NCI-H526 (cell line): ENCODE data around the gene KIF3C.
"Not testable (repeated sequence)": the region's sequence is repeated elsewhere in the genome, so short reads cannot be mapped to it uniquely, and the experiment has no call there.

Source experiments
- DNase-seq, 2 experiments: peaks; one replicate each; lab custom pipeline; 2025; lab: John Stamatoyannopoulos, UW

The KIF3C gene

GRCh38 chr2:25982273-25982967 lies at the start of gene KIF3C:
KIF3C (minus strand) TSS chr2:25982497; CDS start chr2:25981917, 580 bp downstream.
- peak; percentile 63 to 92 for DNase-seq

- DNase-seq = not testable (repeated sequence)
Measured at GRCh38 chr2:26028083-26028482, 45.8 kb upstream of the KIF3C start.

DNA sequence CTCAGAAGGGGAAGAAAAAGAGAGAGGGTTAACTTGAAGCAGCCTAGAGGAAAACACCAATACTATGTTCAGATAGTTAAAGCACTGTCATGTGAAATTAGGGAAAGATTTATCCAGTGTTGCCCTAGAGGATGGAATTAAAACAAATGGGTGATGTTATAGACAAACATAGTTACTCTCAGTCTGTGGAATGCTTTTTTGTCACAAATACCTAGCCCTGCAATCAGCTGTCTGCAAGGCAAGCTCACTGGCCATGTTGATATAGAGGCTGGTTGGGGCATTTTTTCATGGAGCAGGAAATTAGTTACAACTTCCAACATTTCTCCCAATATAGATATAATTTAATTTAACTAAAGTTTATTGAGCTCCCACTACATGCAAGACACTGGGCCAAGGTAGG lies 43.2 kb upstream of the KIF3C start:
- no peak for DNase-seq

DNA sequence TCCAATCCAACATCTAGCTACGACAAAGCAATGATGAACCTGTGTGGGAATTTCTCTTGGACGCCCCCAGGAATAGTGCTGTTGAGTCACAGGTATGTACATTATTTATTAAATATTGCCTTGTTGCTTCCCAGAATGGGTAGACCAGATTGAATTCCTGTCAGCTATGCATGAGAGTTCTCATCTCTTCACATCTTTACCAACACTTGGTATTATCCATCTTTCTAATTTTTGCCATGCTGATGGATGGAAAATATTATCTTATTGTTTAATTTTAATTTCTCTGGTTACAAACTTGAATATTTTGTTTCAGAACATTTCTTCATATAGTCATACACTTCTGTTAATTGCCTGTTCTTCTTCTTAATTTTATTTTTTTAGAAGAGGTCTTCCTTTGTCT lies 42.0 kb upstream of the KIF3C start:
- no peak for DNase-seq

DNA sequence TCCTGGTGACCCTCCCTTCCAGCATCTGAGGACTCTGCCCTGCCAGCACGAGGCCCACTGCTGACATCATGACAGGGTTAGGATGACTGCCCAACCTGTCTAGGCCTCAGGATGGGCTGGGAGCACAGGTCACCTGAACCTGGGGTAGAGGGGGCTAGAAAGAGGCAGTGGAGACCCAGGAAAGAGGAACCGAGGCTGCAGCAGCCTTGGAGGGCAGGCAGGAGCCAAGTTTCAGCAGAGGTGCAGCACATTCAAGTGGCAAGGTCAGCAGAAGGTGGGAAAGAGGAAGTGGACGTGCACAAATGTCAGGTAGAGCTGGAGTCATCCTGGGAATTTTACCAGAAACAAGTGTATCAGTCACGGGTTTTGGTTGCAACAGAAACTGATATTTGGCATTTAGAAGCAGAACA lies 37.9 kb upstream of the KIF3C start:
- DNase-seq = no peak

GRCh38 chr2:26018184-26019055 lies 36.1 kb upstream of the KIF3C start:
- no peak for DNase-seq

GRCh38 chr2:26017464-26018183 lies 35.3 kb upstream of the KIF3C start:
- no peak for DNase-seq

DNA sequence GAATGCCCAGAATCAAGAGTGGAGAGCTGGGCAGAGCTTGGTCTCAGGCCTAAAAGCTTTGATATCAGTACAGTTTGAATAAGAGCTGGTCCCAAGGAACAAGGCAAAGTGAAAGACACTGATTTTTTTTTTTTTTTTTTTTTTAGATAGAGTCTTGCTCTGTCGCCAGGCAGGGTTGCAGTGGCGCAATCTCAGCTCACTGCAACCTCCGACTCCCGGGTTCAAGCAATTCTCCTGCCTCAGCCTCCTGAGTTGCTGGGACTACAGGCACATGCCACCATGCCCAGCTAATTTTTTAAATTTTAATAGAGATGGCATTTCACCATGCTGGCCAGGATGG lies 34.4 kb upstream of the KIF3C start:
- DNase-seq = not testable (repeated sequence)

- no peak for DNase-seq
Measured at GRCh38 chr2:26016012-26016705, 33.9 kb upstream of the KIF3C start.

DNA sequence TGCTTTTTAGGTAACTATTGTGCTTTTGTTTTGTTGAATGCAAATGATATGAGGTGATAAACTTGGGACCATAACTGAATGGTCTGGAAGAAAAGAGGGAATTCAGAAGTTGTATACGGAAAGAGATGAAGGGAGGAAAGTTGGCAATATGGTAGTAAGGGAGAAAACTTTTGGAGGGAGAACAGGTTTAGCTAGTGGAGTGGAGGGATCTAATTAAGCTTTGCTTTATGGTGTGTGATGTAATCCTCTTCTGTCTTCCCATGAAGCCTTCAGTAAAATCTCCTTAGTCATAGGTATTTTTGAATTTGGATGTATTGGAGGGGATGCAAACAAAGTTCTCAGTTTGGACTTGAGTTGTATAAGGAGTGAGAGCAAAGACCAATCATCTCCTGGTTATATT lies 31.4 kb upstream of the KIF3C start:
- no peak for DNase-seq

DNA sequence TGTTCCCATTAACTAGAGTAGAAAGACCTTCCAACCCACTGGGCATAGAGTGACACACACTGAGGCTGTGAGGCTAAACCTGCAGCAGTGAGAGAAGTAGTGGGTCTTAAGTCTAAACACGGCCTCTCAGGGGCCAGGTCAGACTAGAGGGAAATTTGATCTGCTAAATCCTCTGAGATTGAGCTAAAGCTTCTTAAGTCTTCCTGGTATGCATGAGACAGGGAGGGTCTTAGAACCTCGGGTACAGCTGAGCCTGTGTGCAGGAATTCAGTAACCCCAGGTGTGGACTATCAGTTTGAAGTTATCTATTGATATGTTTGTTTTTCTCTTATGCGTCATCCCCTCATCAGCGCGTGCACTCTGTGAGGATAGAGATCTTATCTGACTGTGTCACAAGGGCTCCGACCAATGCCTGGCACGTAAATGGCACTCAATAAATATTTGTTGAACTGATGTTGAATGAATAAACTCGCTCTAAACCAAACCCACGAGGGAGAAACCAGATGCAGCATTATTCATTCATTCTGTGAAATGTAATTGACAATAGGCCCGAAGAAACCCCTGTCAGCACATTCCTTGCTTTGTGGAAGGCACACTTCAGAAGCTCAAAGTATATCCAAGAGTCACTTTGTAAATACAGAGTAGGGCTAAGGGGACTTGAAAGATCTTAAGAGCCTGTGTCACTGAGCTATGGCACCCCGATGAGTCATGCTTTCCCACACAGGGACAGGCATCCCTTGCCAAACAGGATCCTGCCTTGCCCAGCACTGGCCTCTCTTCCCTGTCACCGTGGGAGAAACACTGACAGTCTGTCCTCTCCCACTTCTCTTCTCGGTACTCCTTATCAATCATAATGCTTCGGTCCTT lies 29.9 kb upstream of the KIF3C start:
- no peak for DNase-seq

GRCh38 chr2:26011609-26011989 lies 29.3 kb upstream of the KIF3C start:
- DNase-seq = no peak

- no peak for DNase-seq
Measured at GRCh38 chr2:26010943-26011342, 28.6 kb upstream of the KIF3C start.

- no peak for DNase-seq
Measured at GRCh38 chr2:26009567-26009963, 27.3 kb upstream of the KIF3C start.

GRCh38 chr2:26008851-26009566 lies 26.7 kb upstream of the KIF3C start:
- no peak for DNase-seq

- no peak for DNase-seq
Measured at GRCh38 chr2:26008095-26008494, 25.8 kb upstream of the KIF3C start.

DNA sequence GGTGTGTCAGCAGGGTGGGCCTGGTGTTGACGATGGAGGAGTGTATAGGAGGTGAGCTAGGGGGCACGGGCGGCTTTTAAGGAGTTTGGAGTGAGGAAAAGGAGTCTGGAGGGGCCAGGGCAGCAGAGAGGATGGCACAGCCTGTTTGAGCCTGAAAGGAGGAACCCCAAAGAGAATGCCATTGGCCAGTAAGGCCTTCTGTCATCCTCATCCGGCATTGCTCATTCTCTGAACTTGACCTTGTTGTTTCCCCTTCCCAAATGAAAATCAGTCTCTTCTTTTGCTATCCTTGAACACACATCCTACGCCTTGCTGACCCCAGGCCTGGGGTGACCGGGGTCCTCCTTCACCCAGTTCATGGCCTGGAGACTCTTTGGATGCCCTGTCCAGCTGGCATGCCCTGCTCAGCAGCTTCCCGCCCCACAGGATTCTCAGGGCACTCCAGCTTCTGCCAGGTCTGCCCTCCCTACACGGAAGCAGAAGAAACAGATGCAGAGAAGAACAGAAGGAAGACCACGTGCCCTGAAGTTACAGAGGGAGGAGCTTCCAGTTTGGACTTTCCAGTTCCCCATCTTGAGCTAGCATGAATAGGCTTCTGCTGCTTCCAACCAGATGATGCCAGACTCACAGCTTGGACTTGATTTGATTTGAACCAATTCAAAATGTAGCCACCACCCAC lies 20.5 kb upstream of the KIF3C start:
- no peak for DNase-seq

DNA sequence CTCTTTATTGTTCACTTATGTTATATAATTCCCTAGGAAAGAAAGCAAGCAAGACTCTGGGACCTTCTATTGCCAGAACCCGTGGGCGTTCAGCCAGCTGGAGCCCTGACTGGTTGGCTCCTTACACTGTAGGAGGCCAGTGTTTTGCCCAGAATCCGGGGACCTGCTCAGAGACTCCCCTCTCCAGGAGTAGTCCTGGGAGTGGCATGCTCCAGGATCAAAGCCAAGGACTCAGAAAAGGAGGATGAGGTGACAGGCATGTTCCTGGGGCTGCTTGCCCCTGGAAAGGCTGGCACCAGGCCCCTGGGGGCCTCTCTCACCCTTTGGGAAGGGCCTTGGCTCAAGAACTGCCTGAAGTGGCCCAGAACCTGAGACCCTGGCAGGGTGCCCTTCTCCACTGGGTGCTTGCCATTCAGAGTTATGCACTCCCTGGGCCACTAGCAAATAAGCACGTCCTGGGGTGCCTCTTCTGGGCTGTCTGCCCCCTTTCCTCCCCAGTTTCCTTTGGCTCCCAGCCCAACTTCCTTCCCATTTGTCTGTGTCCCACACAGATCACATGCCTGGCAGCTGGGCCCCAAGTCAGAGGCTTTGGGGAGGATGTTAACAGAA lies 19.6 kb upstream of the KIF3C start:
- no peak for DNase-seq

- DNase-seq = no peak
Measured at GRCh38 chr2:26000561-26001082, 18.3 kb upstream of the KIF3C start.
